Mesenchymal stem cell (in vitro differentiated cells and primary cell): Measurements from ENCODE around the gene DEGS2.

ENCODE experiments used
- DNase-seq: peaks from one replicate; pipeline ENCODE4 v3.0.0-alpha.2; 2013
- H2AFZ ChIP-seq: one replicate; pipeline ENCODE4 v1.6.1; 2013; ENCODE audit warnings: low read depth, mild to moderate bottlenecking, control low read depth, inconsistent platforms, low read length, moderate library complexity
- H2AK5ac ChIP-seq: 2 replicates; pipeline ENCODE4 v1.6.1; 2013; ENCODE audit warnings: low read length, moderate library complexity, mild to moderate bottlenecking, inconsistent platforms; ENCODE audit not compliant: severe bottlenecking
- H2BK120ac ChIP-seq: one replicate; pipeline ENCODE4 v1.6.1; 2013; ENCODE audit warnings: low read depth, mild to moderate bottlenecking, inconsistent platforms, low read length, moderate library complexity
- H2BK12ac ChIP-seq, 2 experiments: one replicate each; pipeline ENCODE4 v1.6.1; 2013; ENCODE audit warnings: inconsistent platforms in 2 of 2, low read length in 2 of 2, mild to moderate bottlenecking in 2 of 2, moderate library complexity in 2 of 2, control low read depth in 1 of 2
- H2BK15ac ChIP-seq: one replicate; pipeline ENCODE4 v1.6.1; 2013; ENCODE audit warnings: mild to moderate bottlenecking, low read depth, inconsistent platforms; ENCODE audit not compliant: poor library complexity, severe bottlenecking
- H2BK5ac ChIP-seq: 2 replicates; pipeline ENCODE4 v1.6.1; 2013; ENCODE audit warnings: low read depth, mild to moderate bottlenecking, low read length, control low read depth, inconsistent platforms; ENCODE audit not compliant: poor library complexity, severe bottlenecking
- H3K14ac ChIP-seq, 2 experiments: one replicate each; pipeline ENCODE4 v1.6.1; 2013; ENCODE audit warnings: inconsistent platforms in 2 of 2, low read length in 2 of 2, control low read depth in 1 of 2, mild to moderate bottlenecking in 1 of 2, moderate library complexity in 1 of 2
- H3K18ac ChIP-seq, 2 experiments: one replicate each; pipeline ENCODE4 v1.6.1; 2013; ENCODE audit warnings: inconsistent platforms in 2 of 2, low read length in 2 of 2, control low read depth in 1 of 2, low read depth in 1 of 2, mild to moderate bottlenecking in 1 of 2
- H3K23ac ChIP-seq, 2 experiments: one replicate each; pipeline ENCODE4 v1.6.1; 2013; ENCODE audit warnings: inconsistent platforms in 2 of 2, low read length in 2 of 2, mild to moderate bottlenecking in 2 of 2, moderate library complexity in 2 of 2, control low read depth in 1 of 2
- H3K27ac ChIP-seq: 2 replicates; pipeline ENCODE4 v1.5.1; 2013; ENCODE audit warnings: mild to moderate bottlenecking, moderate library complexity, low read length, control low read depth, inconsistent platforms; ENCODE audit not compliant: poor library complexity, severe bottlenecking
- H3K27me3 ChIP-seq, 2 experiments: 2 replicates each; pipeline versions ENCODE4 v1.6.1 to v1.7.0; 2013; ENCODE audit warnings: low read length in 2 of 2, mild to moderate bottlenecking in 2 of 2, moderate library complexity in 2 of 2, control low read depth in 1 of 2, inconsistent platforms in 1 of 2; ENCODE audit not compliant: control insufficient read depth in 1 of 2, insufficient read depth in 1 of 2
- H3K36me3 ChIP-seq, 2 experiments: 2 replicates each; pipeline versions ENCODE4 v1.6.1 to v1.7.0; 2013; ENCODE audit warnings: low read length in 2 of 2, control low read depth in 1 of 2, inconsistent platforms in 1 of 2, low read depth in 1 of 2, mild to moderate bottlenecking in 1 of 2; ENCODE audit not compliant: insufficient read depth in 2 of 2, control insufficient read depth in 1 of 2
- H3K4ac ChIP-seq, 2 experiments: one replicate each; pipeline ENCODE4 v1.6.1; 2013; ENCODE audit warnings: inconsistent platforms in 2 of 2, low read length in 2 of 2, mild to moderate bottlenecking in 2 of 2, moderate library complexity in 2 of 2, control low read depth in 1 of 2, low read depth in 1 of 2
- H3K4me1 ChIP-seq: 2 replicates; pipeline ENCODE4 v1.6.1; 2013; ENCODE audit warnings: low read depth, low read length, control low read depth; ENCODE audit not compliant: control insufficient read depth, insufficient read depth
- H3K4me2 ChIP-seq: 2 replicates; pipeline ENCODE4 v1.6.1; 2013; ENCODE audit warnings: low read length, mild to moderate bottlenecking, inconsistent platforms; ENCODE audit not compliant: poor library complexity, severe bottlenecking
- H3K4me3 ChIP-seq, 2 experiments: 2 replicates each; pipeline versions ENCODE4 v1.5.1 to v1.7.0; 2013; ENCODE audit warnings: low read length in 2 of 2, mild to moderate bottlenecking in 2 of 2, control low read depth in 1 of 2, low read depth in 1 of 2; ENCODE audit not compliant: insufficient read depth in 1 of 2
- H3K79me1 ChIP-seq: replicated peaks from 2 replicates; pipeline ENCODE4 v1.6.1; 2013; ENCODE audit warnings: mild to moderate bottlenecking, control low read depth, low read length, inconsistent platforms; ENCODE audit not compliant: poor library complexity, severe bottlenecking
- H3K9ac ChIP-seq: 2 replicates; pipeline ENCODE4 v1.7.0; 2013; ENCODE audit warnings: mild to moderate bottlenecking, low read length, moderate library complexity
- H3K9me3 ChIP-seq: 2 replicates; pipeline ENCODE4 v1.7.0; 2013; ENCODE audit warnings: mild to moderate bottlenecking, low read length; ENCODE audit not compliant: control insufficient read depth
- H4K8ac ChIP-seq: one replicate; pipeline ENCODE4 v1.6.1; 2013; ENCODE audit warnings: inconsistent platforms, mild to moderate bottlenecking, low read length, moderate library complexity
- H4K91ac ChIP-seq: one replicate; pipeline ENCODE4 v1.6.1; 2013; ENCODE audit warnings: mild to moderate bottlenecking, low read length, inconsistent platforms
- WGBS: methylation state at CpG from one replicate; pipeline ENCODE4 v1.1.7; 2013; ENCODE audit warnings: mixed read lengths; 5-methylcytosine and 5-hydroxymethylcytosine counted together

Gene DEGS2

DNA sequence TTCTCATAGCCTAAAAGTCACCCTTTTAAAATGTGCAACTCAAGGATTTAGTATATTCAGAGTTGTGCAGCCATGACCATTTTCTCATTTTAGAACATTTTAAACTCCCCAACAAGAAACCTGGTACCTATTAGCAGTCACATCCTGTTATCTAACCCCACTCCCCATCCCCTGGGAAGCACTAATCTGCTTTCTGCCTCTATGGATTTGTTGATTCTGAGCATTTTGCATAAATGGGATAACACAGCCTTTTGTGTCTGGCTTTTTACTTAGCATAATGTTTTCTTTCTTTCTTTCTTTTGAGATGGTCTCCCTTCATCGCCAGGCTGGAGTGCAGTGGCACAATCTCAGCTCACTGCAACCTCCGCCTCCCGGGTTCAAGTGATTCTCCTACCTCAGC is 40.9 kb upstream of the DEGS2 start:
- no peaks in the 10 kb centered on the region for H3K27me3 ChIP-seq
- H3K27ac ChIP-seq = no peak overlapping the region
- no peak overlapping the region for H3K4me2 ChIP-seq
- H2BK15ac ChIP-seq = no peak overlapping the region
- no peaks in the 10 kb centered on the region for H3K4me1 ChIP-seq
- H3K36me3 ChIP-seq = no peaks in the 10 kb centered on the region
- no peak overlapping the region for H3K4me3 ChIP-seq
- no peak overlapping the region for H2AK5ac ChIP-seq
- H4K8ac ChIP-seq = no peak overlapping the region
- no peak overlapping the region for H3K4ac ChIP-seq
- H3K79me1 ChIP-seq = no peaks in the 10 kb centered on the region
- 84% methylated on average over 3 of the region's 3 CpGs for WGBS
- no peak overlapping the region for H3K23ac ChIP-seq
- H3K9me3 ChIP-seq = no peaks in the 10 kb centered on the region
- H4K91ac ChIP-seq = no peak overlapping the region
- no peak overlapping the region for H2BK120ac ChIP-seq
- DNase-seq = no peak
- H3K18ac ChIP-seq = no peak overlapping the region
- no peak overlapping the region for H2AFZ ChIP-seq
- H3K14ac ChIP-seq = no peak overlapping the region
- H2BK12ac ChIP-seq = no peak overlapping the region
- no peak overlapping the region for H2BK5ac ChIP-seq
- H3K9ac ChIP-seq = no peak overlapping the region

DNA sequence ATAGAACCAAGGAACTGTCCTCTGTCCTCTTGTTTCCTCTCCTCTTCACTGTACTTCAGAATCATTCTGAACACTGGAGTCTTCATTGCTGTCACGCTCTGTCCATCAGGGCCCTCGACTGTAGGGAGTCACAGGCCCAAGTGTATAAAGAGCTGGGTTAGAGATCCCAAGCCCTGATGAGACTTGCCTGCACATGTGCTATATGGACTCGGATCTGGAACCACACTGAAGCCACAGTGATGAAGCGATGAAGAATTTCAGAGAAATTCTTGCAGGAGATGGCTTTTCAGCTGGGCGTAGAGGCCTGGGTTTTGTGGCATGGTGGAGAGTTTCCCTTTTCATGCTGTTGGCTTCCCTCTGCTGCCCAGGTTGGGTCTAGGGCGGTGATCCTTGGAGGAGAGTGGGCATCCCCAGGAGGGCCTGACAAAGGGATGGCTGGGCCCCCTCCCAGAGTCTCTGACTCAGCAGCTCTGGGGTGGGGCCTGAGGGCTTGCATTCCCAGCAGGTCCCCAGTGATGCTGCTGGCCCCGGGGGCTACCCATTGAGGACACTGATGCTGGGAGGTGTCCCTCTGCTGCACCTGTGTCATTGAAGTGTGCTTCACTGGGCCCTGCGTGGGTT is 39.9 kb upstream of the DEGS2 start:
- Histone ChIP-seq H3K18ac (no peak overlapping the region), H3K4ac (no peak overlapping the region), H2BK5ac (no peak overlapping the region), H4K8ac (no peak overlapping the region), H3K27ac (no peak overlapping the region), H3K27me3 (no peaks in the 10 kb centered on the region), H3K9me3 (no peaks in the 10 kb centered on the region), H4K91ac (no peak overlapping the region), H3K14ac (no peak overlapping the region), H3K36me3 (no peaks in the 10 kb centered on the region), H2AK5ac (no peak overlapping the region), H2BK15ac (no peak overlapping the region), H2BK12ac (no peak overlapping the region), H2AFZ (no peak overlapping the region), H3K4me1 (no peaks in the 10 kb centered on the region), H3K9ac (no peak overlapping the region), H3K4me2 (no peak overlapping the region), H3K23ac (no peak overlapping the region), H3K4me3 (no peak overlapping the region), H3K79me1 (no peaks in the 10 kb centered on the region), H2BK120ac (peak overlapping the region; percentile 19)
- WGBS = 89% methylated on average over 8 of the region's 8 CpGs
- DNase-seq = no peak

DNA sequence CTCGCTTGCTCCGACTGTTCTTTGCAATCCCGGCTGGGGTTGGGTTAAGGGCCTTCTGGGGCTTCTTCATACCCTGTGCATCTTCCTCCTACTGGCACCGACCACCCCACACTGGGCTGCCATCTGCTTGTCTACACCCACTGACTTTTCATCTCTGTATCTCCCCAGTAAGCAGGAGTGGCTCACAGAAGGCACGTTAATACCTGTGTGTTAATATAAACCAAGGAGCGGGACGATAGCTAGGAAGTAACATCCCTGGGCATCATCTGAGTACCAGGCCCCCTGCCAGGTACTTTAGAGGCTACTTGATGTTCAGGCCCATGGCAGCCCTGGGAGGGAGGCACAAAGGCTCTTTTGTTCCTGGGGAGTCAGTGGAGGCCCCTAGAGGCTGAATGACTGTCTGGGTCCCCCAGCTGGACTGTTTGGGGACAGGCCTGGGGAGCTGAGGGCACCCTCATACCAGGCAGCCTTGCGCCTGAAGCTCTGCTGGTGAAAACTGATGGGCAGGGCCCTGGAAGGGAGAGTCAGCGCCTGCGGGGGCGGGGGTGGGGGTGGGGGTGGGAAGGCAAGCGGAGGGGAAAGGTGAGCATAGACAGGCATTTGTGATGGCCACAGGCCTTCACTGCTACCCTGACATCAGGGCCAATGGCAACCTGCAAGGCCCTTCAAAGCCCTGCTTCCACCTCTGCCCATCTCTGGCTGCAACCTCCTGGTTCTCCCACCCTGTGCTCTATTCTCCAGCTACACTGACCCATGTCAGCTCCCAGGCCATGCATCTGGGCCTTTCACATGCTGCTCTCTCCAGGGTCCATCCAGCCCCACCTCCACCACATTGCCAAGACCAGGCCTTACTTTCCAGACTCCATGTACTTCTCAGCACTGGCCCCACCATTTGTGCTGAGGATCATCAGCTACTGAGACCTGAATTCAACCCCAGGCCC is 34.2 kb upstream of the DEGS2 start:
- 74% methylated on average over 12 of the region's 12 CpGs for WGBS
- H3K9me3 ChIP-seq = no peaks in the 10 kb centered on the region
- peak overlapping the region; percentile 91 for H3K4me2 ChIP-seq
- H3K4ac ChIP-seq = peak overlapping the region; percentile 71 to 83
- peak overlapping the region; percentile 100 for H4K8ac ChIP-seq
- H3K23ac ChIP-seq = no peak overlapping the region
- H4K91ac ChIP-seq = peak overlapping the region; percentile 96
- peaks cover 10% of the 10 kb centered on the region for H3K4me1 ChIP-seq
- H3K14ac ChIP-seq = peak overlapping the region in 1 of 2 experiments; percentile 19
- H3K36me3 ChIP-seq = no peaks in the 10 kb centered on the region
- H2BK15ac ChIP-seq = no peak overlapping the region
- peak overlapping the region in 1 of 2 experiments; percentile 29 for H2BK12ac ChIP-seq
- no peak overlapping the region for H2BK5ac ChIP-seq
- H3K9ac ChIP-seq = peak overlapping the region; percentile 90
- no peaks in the 10 kb centered on the region for H3K27me3 ChIP-seq
- peak overlapping the region; percentile 21 for H3K27ac ChIP-seq
- H2AFZ ChIP-seq = peak overlapping the region; percentile 73
- no peaks in the 10 kb centered on the region for H3K79me1 ChIP-seq
- H2AK5ac ChIP-seq = peak overlapping the region; percentile 24
- peak overlapping the region; percentile 67 for H2BK120ac ChIP-seq
- no peak for DNase-seq
- H3K18ac ChIP-seq = peak overlapping the region; percentile 58 to 66
- H3K4me3 ChIP-seq = peak overlapping the region; percentile 42 to 79
